SK-N-SH (cell line): ENCODE results near the gene OR10A4. TPM values are rescaled to one million over a fixed set of nuclear protein-coding genes. Genes with fewer than 3 reads are reported as not detected.

Experiments
- CTCF ChIA-PET: fragments of 300-600, 350-600 bp; formaldehyde crosslinking; extraction: SDS; loops from one replicate; lab custom pipeline; 2021; lab: Yijun Ruan, JAX
- POLR2A ChIA-PET: fragments of 350-600 bp; sonication (Branson Sonifier 250); formaldehyde crosslinking; extraction: SDS; loops from one replicate; lab custom pipeline; 2020; ENCODE audit warnings: antibody characterized with exemption, inconsistent platforms; lab: Yijun Ruan, JAX
- DNase-seq: peaks from one replicate; pipeline ENCODE4 v3.0.0; 2012
- H2AFZ ChIP-seq: fragments of 200-600 bp; sonication (generic); 2 replicates; pipeline ENCODE4 v1.8.1; 2016; ENCODE audit warnings: antibody characterized with exemption, mild to moderate bottlenecking, low read depth
- H3F3A ChIP-seq: fragments of 200-600 bp; sonication (generic); replicated peaks from 2 replicates; pipeline ENCODE3; 2016; ENCODE audit warnings: antibody characterized with exemption, mild to moderate bottlenecking; ENCODE audit not compliant: insufficient read depth
- H3K27ac ChIP-seq, 2 experiments: fragments of 200-500 bp in 1 of 2; fragments of 200-600 bp in 1 of 2; sonication (Bioruptor generic) in 1 of 2; sonication (generic), shearing (Covaris generic) in 1 of 2; 2 replicates each; pipeline versions ENCODE4 v1.5.1 to v1.6.1; 2014 to 2016; ENCODE audit warnings: low read depth in 2 of 2, inconsistent platforms in 1 of 2, low read length in 1 of 2, mild to moderate bottlenecking in 1 of 2, mixed read lengths in 1 of 2
- H3K27me3 ChIP-seq: fragments of 200-600 bp; sonication (generic), shearing (Covaris generic); 2 replicates; pipeline ENCODE4 v1.6.1; 2016; ENCODE audit warnings: mixed run types; ENCODE audit not compliant: insufficient read depth
- H3K36me3 ChIP-seq, 2 experiments: fragments of 200-500 bp in 1 of 2; fragments of 200-600 bp in 1 of 2; sonication (Bioruptor generic) in 1 of 2; sonication (generic) in 1 of 2; replicated peaks in 1 of 2; 2 replicates each; pipeline versions ENCODE3 to v1.5.1; 2014 to 2016; ENCODE audit warnings: low read length in 1 of 2, mild to moderate bottlenecking in 1 of 2; ENCODE audit not compliant: insufficient read depth in 2 of 2, control insufficient read depth in 1 of 2
- H3K4me1 ChIP-seq, 2 experiments: fragments of 200-500 bp in 1 of 2; fragments of 200-600 bp in 1 of 2; sonication (Bioruptor generic) in 1 of 2; sonication (generic), shearing (Covaris generic) in 1 of 2; 2 replicates each; pipeline versions ENCODE4 v1.5.1 to v1.6.1; 2014 to 2016; ENCODE audit warnings: low read depth in 1 of 2, low read length in 1 of 2, mixed run types in 1 of 2; ENCODE audit not compliant: insufficient read depth in 2 of 2, control insufficient read depth in 1 of 2
- H3K4me2 ChIP-seq: fragments of 200-600 bp; sonication (generic), shearing (Covaris generic); 2 replicates; pipeline ENCODE4 v1.6.1; 2017; ENCODE audit warnings: mixed run types
- H3K4me3 ChIP-seq, 2 experiments: fragments of 200-500 bp in 1 of 2; fragments of 200-600 bp in 1 of 2; sonication (Bioruptor generic) in 1 of 2; sonication (generic), shearing (Covaris generic) in 1 of 2; 2 replicates each; pipeline versions ENCODE4 v1.5.1 to v1.8.1; 2014 to 2016; ENCODE audit warnings: low read depth in 2 of 2, inconsistent platforms in 1 of 2, low read length in 1 of 2, mild to moderate bottlenecking in 1 of 2, mixed read lengths in 1 of 2, moderate library complexity in 1 of 2
- H3K79me2 ChIP-seq: fragments of 200-600 bp; sonication (generic); 2 replicates; pipeline ENCODE4 v1.8.1; 2017; ENCODE audit warnings: mild to moderate bottlenecking; ENCODE audit not compliant: insufficient read depth
- H3K9ac ChIP-seq: fragments of 200-600 bp; sonication (generic); 2 replicates; pipeline ENCODE4 v1.6.1; 2017; ENCODE audit warnings: mixed run types
- H3K9me2 ChIP-seq: fragments of 200-600 bp; sonication (generic); 2 replicates; pipeline ENCODE4 v1.6.1; 2017; ENCODE audit warnings: mixed run types
- H3K9me3 ChIP-seq: fragments of 200-600 bp; sonication (generic); 2 replicates; pipeline ENCODE4 v1.6.1; 2017; ENCODE audit warnings: mixed run types, mild to moderate bottlenecking, moderate library complexity
- H4K20me1 ChIP-seq: fragments of 200-600 bp; sonication (generic); 2 replicates; pipeline ENCODE4 v1.6.1; 2017; ENCODE audit warnings: mild to moderate bottlenecking, mixed run types; ENCODE audit not compliant: insufficient read depth
- ELF1 ChIP-seq: IDR thresholded peaks from 2 replicates; pipeline ENCODE4 v1.4.0; 2012
- IRF3 ChIP-seq: fragments of 150-350 bp; IDR thresholded peaks from 2 replicates; pipeline ENCODE4 v1.6.1; 2016; ENCODE audit warnings: mild to moderate bottlenecking, low read depth, low read length
- JUND ChIP-seq: IDR thresholded peaks from 2 replicates; pipeline ENCODE4 v1.4.0; 2012
- MEF2A ChIP-seq: IDR thresholded peaks from 2 replicates; pipeline ENCODE4 v1.4.0; 2012; ENCODE audit warnings: low read depth, borderline replicate concordance
- MXI1 ChIP-seq: IDR thresholded peaks from 2 replicates; pipeline ENCODE4 v1.6.1; 2012; ENCODE audit warnings: mild to moderate bottlenecking, low read depth, low read length, improper control_type of control experiment
- NFIC ChIP-seq: IDR thresholded peaks from 2 replicates; pipeline ENCODE4 v1.4.0; 2012; ENCODE audit warnings: borderline replicate concordance
- RCOR1 ChIP-seq: fragments of 150-350 bp; IDR thresholded peaks from 2 replicates; pipeline ENCODE4 v1.6.1; 2017; ENCODE audit warnings: antibody characterized with exemption, low read length
- TEAD4 ChIP-seq: IDR thresholded peaks from 2 replicates; pipeline ENCODE4 v1.4.0; 2012; ENCODE audit warnings: mild to moderate bottlenecking, borderline replicate concordance; ENCODE audit not compliant: insufficient read depth
- WGBS: methylation state at CpG from one replicate; pipeline ENCODE4 v1.1.6; 2017; ENCODE audit warnings: low lambda C conversion rate; 5-methylcytosine and 5-hydroxymethylcytosine counted together
- polyA plus RNA-seq, 3 experiments: library from polyadenylated mRNA; depleted of rRNA; stranded (reverse); fragments of >200 nt; gene quantifications; 2 replicates each; pipeline ENCODE4 v1.2.3, GENCODE V29; 2012

Gene OR10A4
- polyA plus RNA-seq, 1 of the 3 experiments (the other 2 are of a cell fraction), result not detected

GRCh38 chr11:6843670-6844069 is 32.8 kb upstream of the OR10A4 start:
- Histone ChIP-seq H3K27me3 (no peaks in the 10 kb centered on the region), H4K20me1 (no peaks in the 10 kb centered on the region), H3K9me2 (no peaks in the 10 kb centered on the region), H3F3A (no peaks in the 10 kb centered on the region), H3K9ac (no peak overlapping the region), H3K4me2 (no peak overlapping the region), H2AFZ (no peak overlapping the region), H3K9me3 (no peaks in the 10 kb centered on the region), H3K36me3 (no peaks in the 10 kb centered on the region), H3K79me2 (no peaks in the 10 kb centered on the region), H3K4me1 (no peaks in the 10 kb centered on the region), H3K27ac (no peak overlapping the region), H3K4me3 (no peak overlapping the region)
- no peak for DNase-seq
- ChIA-PET CTCF (no interaction called here), POLR2A (no interaction called here)
- no peak for TF ChIP-seq IRF3
- WGBS, result 0% methylated on average over 2 of the region's 2 CpGs

- H3K4me2 ChIP-seq, result no peak overlapping the region
- WGBS, result 4% methylated on average over 5 of the region's 5 CpGs
- no peaks in the 10 kb centered on the region for H3K79me2 ChIP-seq
- no peaks in the 10 kb centered on the region for H3K27me3 ChIP-seq
- no peak overlapping the region for H3K9ac ChIP-seq
- no peaks in the 10 kb centered on the region for H3K4me1 ChIP-seq
- no peak overlapping the region for H3K4me3 ChIP-seq
- H3K9me3 ChIP-seq, result no peaks in the 10 kb centered on the region
- H3K9me2 ChIP-seq, result no peaks in the 10 kb centered on the region
- ChIA-PET POLR2A (no interaction called here), CTCF (no interaction called here)
- no peaks in the 10 kb centered on the region for H4K20me1 ChIP-seq
- no peak overlapping the region for H2AFZ ChIP-seq
- no peak overlapping the region for H3K27ac ChIP-seq
- no peak for DNase-seq
- no peak for TF ChIP-seq IRF3
- TF ChIP-seq RCOR1, result no peak
- no peak for TF ChIP-seq MEF2A
- no peak for TF ChIP-seq NFIC
- no peak for TF ChIP-seq MXI1
- H3K36me3 ChIP-seq, result no peaks in the 10 kb centered on the region
- H3F3A ChIP-seq, result no peaks in the 10 kb centered on the region
These were observed 32.1 kb upstream of the OR10A4 start for GRCh38 chr11:6844356-6844755.

- H4K20me1 ChIP-seq, result no peaks in the 10 kb centered on the region
- under 1% methylated on average over 3 of the region's 3 CpGs for WGBS
- H3F3A ChIP-seq, result no peaks in the 10 kb centered on the region
- no peak within 1 kb of the TSS for H3K27ac ChIP-seq
- no peak for TF ChIP-seq ELF1
- no peak for TF ChIP-seq JUND
- no peak for TF ChIP-seq TEAD4
- TF ChIP-seq MEF2A, result no peak
- H3K36me3 ChIP-seq, result no peaks in the 10 kb centered on the region
- no peaks in the 10 kb centered on the region for H3K9me2 ChIP-seq
- CTCF ChIA-PET, result no interaction called here
- no peaks in the 10 kb centered on the region for H3K4me1 ChIP-seq
- no peaks in the 10 kb centered on the region for H3K9me3 ChIP-seq
- no peak for DNase-seq
- no peaks in the 10 kb centered on the region for H3K27me3 ChIP-seq
- POLR2A ChIA-PET, result no interaction called here
- no peak within 1 kb of the TSS for H2AFZ ChIP-seq
- H3K79me2 ChIP-seq, result no peaks in the 10 kb centered on the region
- H3K9ac ChIP-seq, result no peak within 1 kb of the TSS
- H3K4me2 ChIP-seq, result no peak within 1 kb of the TSS
- H3K4me3 ChIP-seq, result no peak within 1 kb of the TSS
These were observed 31.0 kb upstream of the OR10A4 start, which contains the start of gene OR10A5 for GRCh38 chr11:6845383-6845782. Gene OR10A5, plus strand, starts transcription at chr11:6845683. Its CDS starts 0 bp downstream, at chr11:6845683.
